NCI-H1105 treated with DMSO at 0.1 percent for 48 hours (cell line): Measurements from ENCODE around the gene FOLR1.

Source experiments
- DNase-seq: peaks from one replicate; lab custom pipeline; 2025; lab: John Stamatoyannopoulos, UW

FOLR1 gene

DNA sequence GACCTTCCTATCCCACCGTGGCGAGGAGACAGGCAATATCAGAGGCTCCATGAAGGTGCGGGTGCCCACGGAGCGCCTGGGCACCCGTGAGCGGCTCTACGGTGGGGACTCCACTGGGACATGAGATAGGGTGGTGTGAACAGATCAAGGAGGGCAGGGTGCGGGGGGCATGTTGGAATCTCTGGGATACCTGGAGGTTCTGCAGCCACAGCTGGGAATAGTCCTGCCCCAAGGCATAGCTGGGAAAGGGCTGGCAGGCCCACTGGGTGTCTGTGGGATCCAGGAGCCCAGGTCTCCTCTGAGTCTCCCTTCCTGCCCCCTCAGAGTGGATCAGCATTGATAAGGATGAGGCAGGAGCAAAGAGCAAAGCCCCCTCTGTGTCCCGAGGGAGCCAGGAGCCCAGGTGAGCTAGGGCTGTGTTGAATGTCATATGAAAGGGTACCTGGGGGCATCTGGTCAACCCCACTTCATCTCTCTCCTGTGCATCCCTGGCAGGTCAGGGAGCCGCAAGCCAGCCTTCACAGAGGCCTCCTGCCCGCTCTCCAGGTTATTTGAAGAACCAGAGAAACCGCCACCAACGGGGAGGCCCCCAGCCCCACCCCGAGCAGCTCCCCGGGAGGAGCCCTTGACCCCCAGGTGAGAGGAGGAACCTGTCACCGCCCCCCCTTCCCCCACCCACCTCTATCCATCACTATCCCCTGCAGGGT lies 43.6 kb downstream of the FOLR1 start:
- no peak for DNase-seq

DNA sequence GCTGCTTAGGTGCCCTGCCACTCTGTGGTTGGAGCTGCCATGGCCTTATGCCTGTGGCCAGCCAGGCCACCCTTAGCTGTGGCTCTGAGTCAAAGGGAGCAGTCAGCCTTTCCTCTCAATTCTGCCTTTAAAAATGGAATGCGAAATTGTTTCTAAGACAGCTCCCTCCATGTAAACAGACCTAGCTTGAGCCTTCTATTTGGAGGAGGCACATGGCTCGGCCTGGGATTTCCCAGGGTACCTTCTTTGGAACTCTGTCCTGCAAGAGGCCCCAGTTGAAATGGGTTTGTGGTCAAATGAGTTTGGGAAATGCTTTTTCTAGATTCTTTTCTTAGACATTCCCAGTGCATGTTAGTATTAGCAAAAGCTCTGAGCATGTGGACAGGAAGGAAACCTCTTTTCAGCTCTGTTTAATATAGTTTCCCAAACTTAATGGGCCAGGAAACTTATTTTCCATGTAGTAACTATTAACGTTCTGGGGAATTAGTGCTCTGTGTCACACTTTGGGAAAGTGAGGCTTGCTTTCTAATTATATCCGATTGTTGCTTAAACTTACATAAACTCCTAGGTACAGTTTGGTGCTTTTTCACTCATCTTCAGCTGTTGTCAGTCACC lies 44.2 kb downstream of the FOLR1 start:
- no peak for DNase-seq

DNA sequence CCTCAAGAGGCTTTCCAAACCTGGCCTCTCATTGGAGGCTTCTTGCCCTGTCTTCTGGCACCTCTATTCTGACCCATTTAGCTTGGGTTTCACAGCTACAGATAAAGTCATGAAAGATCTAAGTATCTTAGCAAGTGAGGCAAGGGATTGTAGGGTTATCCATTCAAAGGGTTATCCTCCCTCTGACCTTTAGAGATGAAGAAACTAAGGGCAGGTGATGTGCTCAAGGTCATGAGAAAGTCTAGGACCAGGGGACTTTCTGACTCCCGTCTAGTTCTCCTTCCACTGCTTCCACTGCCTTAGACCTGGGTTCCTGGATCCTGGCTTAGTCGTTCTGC lies 44.8 kb downstream of the FOLR1 start:
- DNase-seq, result no peak

DNA sequence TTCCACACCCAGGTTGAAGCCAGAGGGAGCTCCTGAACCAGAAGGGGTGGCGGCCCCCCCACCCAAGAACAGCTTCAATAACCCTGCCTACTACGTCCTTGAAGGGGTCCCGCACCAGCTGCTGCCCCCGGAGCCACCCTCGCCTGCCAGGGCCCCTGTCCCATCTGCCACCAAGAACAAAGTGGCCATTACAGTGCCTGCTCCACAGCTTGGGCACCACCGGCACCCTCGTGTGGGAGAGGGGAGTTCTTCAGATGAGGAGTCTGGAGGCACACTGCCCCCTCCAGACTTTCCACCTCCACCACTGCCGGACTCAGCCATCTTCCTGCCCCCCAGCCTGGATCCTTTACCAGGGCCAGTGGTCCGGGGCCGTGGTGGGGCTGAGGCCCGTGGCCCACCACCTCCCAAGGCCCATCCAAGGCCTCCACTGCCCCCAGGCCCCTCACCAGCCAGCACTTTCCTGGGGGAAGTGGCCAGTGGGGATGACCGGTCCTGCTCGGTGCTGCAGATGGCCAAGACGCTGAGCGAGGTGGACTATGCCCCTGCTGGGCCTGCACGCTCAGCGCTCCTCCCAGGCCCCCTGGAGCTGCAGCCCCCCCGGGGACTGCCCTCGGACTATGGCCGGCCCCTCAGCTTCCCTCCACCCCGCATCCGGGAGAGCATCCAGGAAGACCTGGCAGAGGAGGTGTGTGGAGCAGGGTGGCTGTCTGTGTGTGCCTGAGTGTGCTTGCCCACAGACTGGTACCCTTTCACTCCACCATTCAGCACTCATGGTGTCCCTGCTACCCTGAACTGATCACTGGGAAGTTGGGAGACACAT lies 45.4 kb downstream of the FOLR1 start:
- no peak for DNase-seq

DNA sequence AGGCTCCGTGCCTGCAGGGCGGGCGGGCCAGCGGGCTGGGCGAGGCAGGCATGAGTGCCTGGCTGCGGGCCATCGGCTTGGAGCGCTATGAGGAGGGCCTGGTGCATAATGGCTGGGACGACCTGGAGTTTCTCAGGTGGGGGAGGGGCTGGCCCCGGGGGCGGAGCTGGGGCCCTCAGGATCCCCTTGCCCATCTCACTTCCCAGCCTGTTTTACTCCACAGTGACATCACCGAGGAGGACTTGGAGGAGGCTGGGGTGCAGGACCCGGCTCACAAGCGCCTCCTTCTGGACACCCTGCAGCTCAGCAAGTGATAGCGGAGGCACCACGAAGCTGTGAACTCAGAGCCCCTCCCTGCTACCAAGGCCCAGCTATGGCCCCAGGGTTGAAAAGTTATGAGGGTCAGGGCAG lies 46.1 kb downstream of the FOLR1 start:
- no peak for DNase-seq

DNA sequence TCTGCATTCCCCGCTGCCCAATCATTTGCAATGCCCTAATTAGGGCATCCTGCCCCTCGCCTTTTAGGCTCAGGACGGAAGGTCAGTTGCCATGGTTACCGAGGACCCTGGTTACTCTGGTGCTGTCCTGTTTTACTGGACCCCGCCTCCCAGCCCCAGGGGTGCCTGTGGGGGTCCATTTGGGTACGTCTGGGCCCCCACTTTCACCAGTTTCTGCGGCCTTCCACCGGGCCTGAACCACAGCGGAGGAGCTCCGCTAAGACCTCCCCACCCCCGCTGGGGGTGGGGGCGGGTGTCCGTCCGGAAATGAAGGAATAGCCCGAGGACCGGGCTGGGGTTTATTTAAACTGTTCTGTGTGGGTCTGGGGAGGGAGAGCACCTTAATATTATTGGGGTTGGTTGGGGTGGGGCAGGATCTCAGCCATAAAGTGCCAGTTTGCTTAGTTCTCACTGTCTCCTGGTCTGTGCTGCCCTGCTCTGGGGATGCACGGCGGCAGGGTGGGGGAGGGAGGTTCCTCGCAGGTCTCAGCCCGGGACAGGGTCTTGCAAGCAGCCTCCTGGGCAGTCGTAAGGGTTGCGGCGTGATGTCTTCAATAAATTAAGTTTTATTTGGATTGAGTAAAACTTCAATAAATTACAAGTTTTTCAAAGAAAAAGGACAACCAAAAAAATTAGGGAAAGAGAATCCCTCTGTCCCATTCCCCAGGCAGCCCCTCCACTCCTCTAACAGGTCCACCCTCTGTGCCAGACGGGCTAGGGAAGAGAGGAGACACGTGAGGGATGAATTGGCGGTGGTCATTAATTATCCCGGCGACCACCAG lies 46.8 kb downstream of the FOLR1 start:
- no peak for DNase-seq

DNA sequence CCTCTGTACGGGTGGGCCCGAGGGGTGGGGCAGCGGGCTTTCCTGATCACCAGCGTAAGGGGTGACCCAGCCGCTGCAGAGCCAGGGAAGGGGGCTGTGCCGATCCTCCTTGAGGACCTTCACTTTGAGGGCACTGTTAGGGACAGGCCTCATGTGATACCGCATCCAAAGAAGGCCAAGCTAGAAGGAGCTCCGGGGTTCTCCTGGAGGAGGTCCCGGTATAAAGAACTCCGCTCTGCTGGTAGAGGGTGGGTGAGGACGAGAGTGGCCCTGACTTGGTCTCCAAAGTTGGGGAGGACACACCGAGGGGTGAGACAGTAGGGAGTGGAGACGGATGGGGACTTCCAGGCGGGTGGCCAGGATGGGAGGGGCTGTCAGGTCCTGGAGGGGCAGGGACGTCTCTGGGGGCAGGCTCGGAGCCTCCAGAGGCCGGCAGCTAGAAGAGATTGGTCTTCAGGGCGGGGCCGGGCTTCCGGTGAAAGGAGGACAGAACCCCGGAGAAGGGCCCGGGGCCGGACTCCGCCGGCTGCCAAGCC lies 47.4 kb downstream of the FOLR1 start:
- DNase-seq, result peak; percentile 42

DNA sequence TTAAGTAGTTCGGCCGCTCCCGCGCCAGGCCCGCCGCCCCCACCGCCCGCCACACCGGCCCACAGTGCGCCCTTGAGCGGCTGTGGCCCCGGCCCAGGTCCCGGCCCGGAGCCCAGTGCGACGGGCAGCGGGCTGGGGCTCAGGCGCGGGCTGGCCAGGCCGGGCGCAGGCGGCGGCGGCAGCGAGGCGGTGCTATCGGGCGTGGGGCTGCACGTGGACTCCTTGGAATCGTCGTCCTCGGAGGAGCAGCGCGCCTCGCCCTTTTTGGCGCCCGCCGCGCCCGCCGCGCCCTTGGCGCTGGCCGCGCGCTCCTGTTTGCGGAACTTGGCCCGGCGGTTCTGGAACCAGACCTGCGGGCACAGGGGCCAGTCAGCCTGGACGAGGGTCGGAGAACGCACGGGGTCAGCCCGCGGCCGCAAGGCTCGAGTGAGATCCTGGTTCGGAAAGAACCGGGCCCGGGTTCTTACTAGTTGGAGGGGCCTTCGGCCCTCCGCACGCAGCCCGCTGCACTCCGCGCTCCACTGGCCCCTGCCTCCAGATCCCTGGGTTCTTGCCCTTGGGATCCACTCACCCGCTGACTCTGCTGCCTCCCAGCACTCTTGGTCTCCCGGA lies 48.0 kb downstream of the FOLR1 start:
- DNase-seq, result no peak

DNA sequence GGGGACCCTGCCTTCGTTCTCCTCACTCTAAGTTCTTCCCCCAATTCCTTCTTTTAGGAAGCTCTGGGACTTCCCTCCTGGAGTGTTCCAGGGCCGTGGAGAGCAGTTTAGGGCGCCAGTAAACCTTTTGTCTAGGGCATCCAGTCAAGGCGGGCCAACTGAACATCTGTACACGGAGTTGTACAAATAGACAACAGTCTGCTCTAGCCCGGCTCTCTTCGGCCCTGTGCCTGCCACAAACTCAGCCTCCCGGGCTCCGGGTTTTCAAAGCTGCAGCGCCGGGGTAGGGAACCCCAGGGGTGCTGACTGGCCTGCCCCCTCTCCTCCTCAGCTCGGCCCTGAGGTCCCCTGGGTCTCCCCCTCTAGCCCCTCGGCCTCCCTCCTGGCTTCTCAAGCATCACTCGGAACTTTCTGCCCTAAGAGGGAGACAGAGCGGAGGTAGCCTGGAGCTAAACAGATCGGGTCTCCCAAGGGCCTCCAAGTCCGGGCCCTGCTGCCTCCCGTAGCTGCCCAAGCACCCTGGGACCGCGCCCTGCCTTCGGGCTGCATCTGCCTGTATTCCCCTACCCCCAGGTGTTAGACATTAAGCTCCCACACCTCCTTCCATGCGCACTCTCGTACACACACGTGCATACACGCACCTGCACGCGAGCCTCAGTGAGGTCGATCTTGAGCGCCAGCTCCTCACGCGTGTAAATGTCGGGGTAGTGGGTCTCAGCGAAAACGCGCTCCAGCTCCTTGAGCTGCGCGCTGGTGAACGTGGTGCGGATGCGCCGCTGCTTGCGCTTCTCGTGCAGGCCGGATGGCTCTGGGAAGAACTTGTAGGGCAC lies 48.7 kb downstream of the FOLR1 start:
- DNase-seq, result no peak

DNA sequence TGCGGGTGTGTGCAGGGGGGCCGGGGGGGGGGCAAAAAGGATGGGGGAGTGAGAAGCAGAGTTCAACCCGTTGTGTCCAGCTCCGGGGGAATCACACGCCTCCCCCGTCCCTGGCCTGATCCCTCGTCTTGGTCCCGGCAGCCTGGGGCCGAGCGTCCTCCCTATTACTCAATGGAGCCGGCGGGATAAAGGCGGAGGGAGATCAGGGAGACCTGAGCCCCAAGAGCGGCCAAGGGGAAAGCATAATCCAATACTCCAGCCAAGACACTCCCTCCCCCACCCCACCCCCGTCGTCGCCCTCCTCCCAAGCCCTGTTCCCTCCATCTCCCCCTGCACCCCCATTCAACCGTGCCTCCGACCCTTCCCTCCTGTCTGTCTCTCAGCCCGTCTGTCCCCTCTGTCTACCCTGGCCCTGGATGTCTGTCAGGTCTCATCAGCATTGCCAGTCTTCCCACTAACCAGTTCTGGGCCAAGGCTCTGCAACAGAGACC lies 49.4 kb downstream of the FOLR1 start:
- DNase-seq, result no peak

DNA sequence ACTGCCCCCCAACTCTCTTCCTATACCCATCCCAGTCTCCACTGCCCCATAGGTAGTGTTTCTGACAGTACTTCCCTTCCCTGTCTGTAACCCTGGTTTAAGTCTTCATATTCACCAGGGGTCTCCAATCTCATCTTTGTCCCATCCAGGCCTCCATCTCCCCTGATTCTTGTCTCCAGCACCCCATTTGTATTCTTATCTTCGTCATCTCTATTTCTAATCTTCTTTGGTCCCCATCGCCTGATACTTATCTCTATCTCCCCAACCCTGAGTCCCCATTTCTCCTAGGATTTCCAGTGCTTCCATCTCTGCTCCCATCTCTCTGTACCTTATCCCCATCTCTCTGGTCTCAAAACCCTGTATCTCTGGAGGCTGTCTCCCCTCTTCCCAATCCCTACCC lies 50.2 kb downstream of the FOLR1 start:
- DNase-seq, result no peak

DNA sequence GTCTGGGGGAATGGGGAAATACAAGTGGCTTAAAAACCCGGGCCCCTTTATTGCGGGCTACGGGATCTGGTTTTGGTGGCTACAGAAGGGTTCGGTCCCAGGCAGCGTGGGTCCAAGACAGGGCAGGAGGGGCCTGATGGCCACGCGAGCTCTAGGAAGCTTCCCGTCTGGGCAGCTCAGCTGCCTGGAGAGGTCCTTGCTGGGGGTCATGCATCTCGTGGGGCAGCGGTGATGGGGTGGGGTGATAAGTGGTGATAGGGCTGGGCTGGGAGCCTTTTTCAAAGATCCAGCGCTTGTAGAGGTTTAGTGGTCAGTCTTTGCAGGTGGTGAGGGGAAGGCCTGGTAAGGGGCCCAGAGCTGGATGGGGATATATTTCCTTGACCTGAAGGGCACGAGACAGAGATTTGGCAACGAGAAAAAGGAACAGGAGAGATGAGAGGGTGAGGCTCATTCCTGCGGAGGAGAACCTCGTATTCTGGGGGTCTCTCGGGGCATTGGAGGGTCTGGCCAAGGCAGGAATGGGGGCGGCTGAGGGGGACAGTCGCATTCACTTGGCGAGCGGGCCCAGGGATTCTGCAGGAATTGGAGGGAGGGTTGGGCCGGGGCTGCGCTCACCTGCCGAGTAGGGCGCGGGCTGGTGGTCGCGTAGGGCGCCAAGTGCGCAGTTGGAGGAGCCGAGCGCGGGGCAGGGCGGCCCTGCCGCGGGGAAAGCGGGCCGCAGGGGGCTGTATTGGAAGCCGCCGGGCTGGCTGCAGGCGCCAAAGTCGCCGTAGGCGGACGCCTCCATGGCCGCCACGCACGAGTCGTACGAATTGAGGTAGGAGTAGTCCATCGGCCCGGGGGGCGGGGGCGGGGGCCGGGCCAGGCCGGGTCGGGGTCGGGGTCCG lies 51.5 kb downstream of the FOLR1 start:
- no peak for DNase-seq

DNA sequence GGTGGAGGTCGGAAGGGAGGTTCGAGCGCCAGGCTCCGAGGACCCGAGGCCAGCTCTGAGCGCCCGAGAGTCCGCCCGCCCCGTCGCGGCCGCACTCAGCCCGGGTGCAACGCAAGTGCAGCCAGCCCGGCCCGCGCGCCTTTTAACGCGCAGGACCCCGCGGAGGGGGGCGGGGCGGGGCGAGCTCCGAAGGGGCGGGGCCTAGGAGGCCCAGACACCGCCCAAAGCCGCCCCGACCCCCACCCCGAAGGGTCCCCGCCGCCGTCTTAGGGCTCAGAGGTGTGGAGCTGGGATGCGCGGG lies 52.1 kb downstream of the FOLR1 start, which contains the start of gene PHOX2A:
Gene PHOX2A, minus strand, starts transcription at position 117 of the 301 bp plus-strand sequence. CDS start 172 bp downstream, outside the sequence.
- DNase-seq, result no peak

DNA sequence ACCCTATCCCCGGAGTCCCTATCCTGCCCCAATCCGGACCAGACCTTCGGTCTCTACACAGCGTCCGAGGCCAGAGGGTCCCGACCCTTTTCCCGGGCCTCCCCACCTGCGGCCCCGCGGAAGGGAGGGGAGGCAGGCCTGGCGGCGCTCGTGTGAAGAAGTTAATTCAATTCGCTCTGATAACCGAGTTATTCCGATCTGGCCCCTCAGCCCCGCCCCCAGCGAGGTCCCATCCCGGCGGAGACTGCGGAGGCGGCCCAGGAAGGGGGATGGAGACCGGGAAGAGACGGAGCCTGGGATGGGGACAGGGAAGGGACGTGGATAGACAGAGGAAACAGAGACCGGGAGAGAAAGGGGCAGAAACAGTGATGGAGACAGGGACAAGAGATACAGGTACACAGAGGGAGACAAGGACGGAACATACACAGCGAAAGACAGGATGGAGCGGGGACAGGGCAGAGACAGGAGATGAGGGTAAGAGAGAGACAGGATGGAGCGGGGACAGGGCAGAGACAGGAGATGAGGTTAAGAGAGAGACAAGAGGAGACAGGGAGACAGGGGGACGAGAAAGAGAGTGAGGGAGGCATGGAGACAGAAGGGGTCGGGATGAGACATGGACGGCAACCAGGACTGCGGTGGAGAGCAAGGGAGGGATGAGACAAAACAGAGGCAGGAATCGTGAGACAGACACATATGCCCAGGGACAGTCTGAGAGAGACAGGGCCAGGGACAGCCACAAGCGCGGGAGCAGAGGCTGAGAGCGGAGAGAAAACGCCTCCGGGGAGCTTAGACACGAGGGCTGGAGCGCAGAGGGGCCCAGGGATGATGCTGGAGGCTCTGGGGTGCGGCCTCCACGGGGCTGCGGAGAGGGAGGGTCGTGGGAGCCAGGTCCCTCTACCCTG lies 52.7 kb downstream of the FOLR1 start:
- DNase-seq, result no peak

DNA sequence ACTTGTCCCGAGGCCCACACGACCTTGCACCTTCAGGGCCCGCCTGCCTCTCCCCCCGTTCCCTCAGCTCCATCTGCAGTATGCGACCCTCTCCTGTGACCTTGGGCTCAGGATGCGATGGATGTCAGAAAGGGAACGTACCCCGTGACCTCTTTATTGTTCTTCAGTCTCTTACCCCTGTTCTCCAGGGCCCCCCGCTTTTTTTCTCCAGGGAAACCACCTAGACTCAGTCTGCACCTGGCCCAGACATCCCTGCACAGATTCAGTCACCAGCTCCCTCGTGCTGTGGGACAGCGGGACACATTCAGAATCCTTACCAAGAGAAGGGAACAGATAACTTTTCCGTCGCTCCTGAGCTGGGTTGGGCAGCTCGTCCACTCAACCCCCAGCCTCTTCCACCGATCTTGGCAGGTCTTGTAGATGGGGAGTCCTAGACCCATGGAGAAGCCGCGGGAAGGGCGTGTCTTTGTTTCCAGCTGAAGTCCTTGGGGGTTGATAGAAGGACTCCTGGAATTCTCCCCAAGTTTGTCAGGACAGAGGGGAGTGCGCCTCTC lies 53.4 kb downstream of the FOLR1 start:
- no peak for DNase-seq
